Measurements from ENCODE around the gene SMARCA5.
A peak's percentile ranks its signal among the peaks of the same experiment; 100 is the strongest.

Gene SMARCA5

GRCh38 chr4:143558823-143559756 is 45.6 kb downstream of the SMARCA5 start:
- Mint-ChIP-seq H3K27ac (peak overlapping the region; percentile 90), H3K4me3 (peak overlapping the region; percentile 87), H3K4me1 (peaks cover 45% of the 10 kb centered on the region), H3K27me3 (no peaks in the 10 kb centered on the region), H3K36me3 (ENCODE audit: low read depth) (peaks cover 10% of the 10 kb centered on the region), H3K9me3 (peaks cover 4% of the 10 kb centered on the region)
- ATAC-seq (peak; percentile 83), DNase-seq (peak; percentile 67)

- peaks cover 47% of the 10 kb centered on the region for H3K4me1 Mint-ChIP-seq
- no peaks in the 10 kb centered on the region for H3K27me3 Mint-ChIP-seq
- peak overlapping the region; percentile 90 for H3K27ac Mint-ChIP-seq
- ATAC-seq = no peak
- peak; percentile 30 for DNase-seq
- peaks cover 6% of the 10 kb centered on the region for H3K36me3 Mint-ChIP-seq (ENCODE audit: low read depth)
- peaks cover 4% of the 10 kb centered on the region for H3K9me3 Mint-ChIP-seq
- H3K4me3 Mint-ChIP-seq = peak overlapping the region; percentile 87
These were observed 46.2 kb downstream of the SMARCA5 start for GRCh38 chr4:143559757-143560147.

GRCh38 chr4:143564472-143564871 is 51.0 kb downstream of the SMARCA5 start:
- Mint-ChIP-seq H3K9me3 (peaks cover 13% of the 10 kb centered on the region), H3K27me3 (no peaks in the 10 kb centered on the region), H3K27ac (no peak overlapping the region), H3K4me3 (no peak overlapping the region), H3K36me3 (ENCODE audit: low read depth) (peaks cover 16% of the 10 kb centered on the region), H3K4me1 (peaks cover 38% of the 10 kb centered on the region)
- ATAC-seq = peak; percentile 86
- no peak for DNase-seq

GRCh38 chr4:143575331-143575730 is 61.8 kb downstream of the SMARCA5 start:
- no peak overlapping the region for H3K4me3 Mint-ChIP-seq
- no peak for ATAC-seq
- H3K27ac Mint-ChIP-seq = no peak overlapping the region
- DNase-seq = no peak
- H3K9me3 Mint-ChIP-seq = no peaks in the 10 kb centered on the region
- peaks cover 20% of the 10 kb centered on the region for H3K36me3 Mint-ChIP-seq (ENCODE audit: low read depth)
- no peaks in the 10 kb centered on the region for H3K27me3 Mint-ChIP-seq
- H3K4me1 Mint-ChIP-seq = no peaks in the 10 kb centered on the region

GRCh38 chr4:143581331-143581946 is 67.9 kb downstream of the SMARCA5 start:
- H3K36me3 Mint-ChIP-seq (ENCODE audit: low read depth) = peaks cover 18% of the 10 kb centered on the region
- no peak for DNase-seq
- no peak overlapping the region for H3K4me3 Mint-ChIP-seq
- peaks cover 18% of the 10 kb centered on the region for H3K9me3 Mint-ChIP-seq
- no peak for ATAC-seq
- no peak overlapping the region for H3K27ac Mint-ChIP-seq
- H3K4me1 Mint-ChIP-seq = no peaks in the 10 kb centered on the region
- H3K27me3 Mint-ChIP-seq = no peaks in the 10 kb centered on the region

GRCh38 chr4:143585548-143585947 is 72.0 kb downstream of the SMARCA5 start:
- H3K4me3 Mint-ChIP-seq = no peak overlapping the region
- peaks cover 18% of the 10 kb centered on the region for H3K9me3 Mint-ChIP-seq
- H3K36me3 Mint-ChIP-seq (ENCODE audit: low read depth) = peaks cover 7% of the 10 kb centered on the region
- no peaks in the 10 kb centered on the region for H3K4me1 Mint-ChIP-seq
- DNase-seq (no peak), ATAC-seq (no peak)
- H3K27ac Mint-ChIP-seq = no peak overlapping the region
- no peaks in the 10 kb centered on the region for H3K27me3 Mint-ChIP-seq

GRCh38 chr4:143586080-143586479 is 72.6 kb downstream of the SMARCA5 start:
- ATAC-seq (no peak), DNase-seq (no peak)
- no peak overlapping the region for H3K4me3 Mint-ChIP-seq
- peaks cover 7% of the 10 kb centered on the region for H3K36me3 Mint-ChIP-seq (ENCODE audit: low read depth)
- H3K27ac Mint-ChIP-seq = no peak overlapping the region
- peaks cover 18% of the 10 kb centered on the region for H3K9me3 Mint-ChIP-seq
- no peaks in the 10 kb centered on the region for H3K27me3 Mint-ChIP-seq
- no peaks in the 10 kb centered on the region for H3K4me1 Mint-ChIP-seq

- Mint-ChIP-seq H3K4me1 (no peaks in the 10 kb centered on the region), H3K27ac (no peak overlapping the region), H3K27me3 (no peaks in the 10 kb centered on the region), H3K36me3 (ENCODE audit: low read depth) (peaks cover 5% of the 10 kb centered on the region), H3K9me3 (peaks cover 18% of the 10 kb centered on the region), H3K4me3 (no peak overlapping the region)
- DNase-seq (no peak), ATAC-seq (no peak)
These were observed 74.2 kb downstream of the SMARCA5 start for GRCh38 chr4:143587703-143588102.

- Mint-ChIP-seq H3K4me3 (no peak overlapping the region), H3K4me1 (peaks cover 2% of the 10 kb centered on the region), H3K27ac (no peak overlapping the region), H3K9me3 (no peaks in the 10 kb centered on the region), H3K36me3 (ENCODE audit: low read depth) (peaks cover 5% of the 10 kb centered on the region), H3K27me3 (no peaks in the 10 kb centered on the region)
- DNase-seq (no peak), ATAC-seq (no peak)
These were observed 83.8 kb downstream of the SMARCA5 start for GRCh38 chr4:143597276-143597675.

GRCh38 chr4:143598816-143599215 is 85.3 kb downstream of the SMARCA5 start:
- ATAC-seq (no peak), DNase-seq (no peak)
- Mint-ChIP-seq H3K4me1 (peaks cover 2% of the 10 kb centered on the region), H3K27ac (no peak overlapping the region), H3K27me3 (no peaks in the 10 kb centered on the region), H3K36me3 (ENCODE audit: low read depth) (peaks cover 5% of the 10 kb centered on the region), H3K9me3 (no peaks in the 10 kb centered on the region), H3K4me3 (no peak overlapping the region)

- Mint-ChIP-seq H3K9me3 (no peaks in the 10 kb centered on the region), H3K36me3 (ENCODE audit: low read depth) (no peaks in the 10 kb centered on the region), H3K4me3 (no peak overlapping the region), H3K27me3 (no peaks in the 10 kb centered on the region), H3K27ac (no peak overlapping the region), H3K4me1 (peaks cover 2% of the 10 kb centered on the region)
- ATAC-seq (no peak), DNase-seq (no peak)
These were observed 86.3 kb downstream of the SMARCA5 start for GRCh38 chr4:143599827-143600226.

GRCh38 chr4:143606480-143606879 is 93.0 kb downstream of the SMARCA5 start:
- DNase-seq (no peak), ATAC-seq (no peak)
- Mint-ChIP-seq H3K4me3 (no peak overlapping the region), H3K9me3 (no peaks in the 10 kb centered on the region), H3K36me3 (ENCODE audit: low read depth) (no peaks in the 10 kb centered on the region), H3K27ac (no peak overlapping the region), H3K4me1 (no peaks in the 10 kb centered on the region), H3K27me3 (no peaks in the 10 kb centered on the region)
